OCI-LY7 (cell line): ENCODE results near the gene WNT7B.

Experiments used
- EZH2phosphoT487 ChIP-seq: fragments of 200-600 bp; sonication (generic); IDR thresholded peaks from 2 replicates; pipeline ENCODE4 v1.6.1; 2018; ENCODE audit warnings: low read depth, borderline replicate concordance, mild to moderate bottlenecking, mixed run types, antibody characterized with exemption, low read length, moderate library complexity, mixed read lengths
- TF ChIP-seq, protein P1 (sequence below): fragments of 200-600 bp; sonication (generic); conservative IDR thresholded peaks from 2 replicates; pipeline ENCODE4 v1.5.1; 2014; ENCODE audit warnings: mild to moderate bottlenecking, antibody characterized with exemption, low read length, moderate library complexity, mixed read lengths

DNA sequence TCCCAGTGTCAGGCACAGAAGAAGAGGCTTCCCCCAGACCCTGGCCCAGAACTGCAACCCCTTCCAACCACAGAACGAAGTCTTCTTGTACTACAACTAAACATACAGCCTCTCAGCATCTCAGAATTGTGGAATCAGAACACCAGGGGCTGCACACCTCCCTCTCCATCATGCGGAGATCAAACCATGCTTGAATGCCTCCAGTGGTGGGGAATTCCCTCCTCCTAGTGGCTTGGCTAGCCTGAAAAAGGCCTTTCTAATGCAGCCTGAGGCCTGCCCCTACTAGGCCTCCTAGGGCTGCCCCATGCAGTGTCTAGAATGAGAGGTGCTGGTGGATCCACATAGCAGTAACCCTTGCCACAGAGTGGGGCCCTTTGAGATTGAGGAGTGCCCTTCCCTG is 62.7 kb downstream of the WNT7B start:
- TF ChIP-seq, protein P1, sequence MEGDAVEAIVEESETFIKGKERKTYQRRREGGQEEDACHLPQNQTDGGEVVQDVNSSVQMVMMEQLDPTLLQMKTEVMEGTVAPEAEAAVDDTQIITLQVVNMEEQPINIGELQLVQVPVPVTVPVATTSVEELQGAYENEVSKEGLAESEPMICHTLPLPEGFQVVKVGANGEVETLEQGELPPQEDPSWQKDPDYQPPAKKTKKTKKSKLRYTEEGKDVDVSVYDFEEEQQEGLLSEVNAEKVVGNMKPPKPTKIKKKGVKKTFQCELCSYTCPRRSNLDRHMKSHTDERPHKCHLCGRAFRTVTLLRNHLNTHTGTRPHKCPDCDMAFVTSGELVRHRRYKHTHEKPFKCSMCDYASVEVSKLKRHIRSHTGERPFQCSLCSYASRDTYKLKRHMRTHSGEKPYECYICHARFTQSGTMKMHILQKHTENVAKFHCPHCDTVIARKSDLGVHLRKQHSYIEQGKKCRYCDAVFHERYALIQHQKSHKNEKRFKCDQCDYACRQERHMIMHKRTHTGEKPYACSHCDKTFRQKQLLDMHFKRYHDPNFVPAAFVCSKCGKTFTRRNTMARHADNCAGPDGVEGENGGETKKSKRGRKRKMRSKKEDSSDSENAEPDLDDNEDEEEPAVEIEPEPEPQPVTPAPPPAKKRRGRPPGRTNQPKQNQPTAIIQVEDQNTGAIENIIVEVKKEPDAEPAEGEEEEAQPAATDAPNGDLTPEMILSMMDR = no peak
- no peak for TF ChIP-seq EZH2phosphoT487
